Measurements from ENCODE around the gene CLDN9. TPM values are rescaled to one million over a fixed set of nuclear protein-coding genes. Genes with fewer than 3 reads are reported as not detected.

CLDN9 gene
- total RNA-seq, 1 donor from 2014 or later, result 0.77 TPM

Other genes with a start within 250 kb of the CLDN9 start
- 232 TPM in 2 replicates for gene ELOB, start 235.6 kb upstream of the CLDN9 start, total RNA-seq
- gene PRSS33, start 225.4 kb upstream of the CLDN9 start, total RNA-seq, result not detected in 2 replicates
- not detected in 2 replicates for gene PRSS41, start 214.5 kb upstream of the CLDN9 start, total RNA-seq
- 5.7 and 6.6 TPM in 2 replicates for gene PRSS21, start 195.7 kb upstream of the CLDN9 start, total RNA-seq
- gene ZG16B, start 182.6 kb upstream of the CLDN9 start, total RNA-seq, result 6.5 and 8.0 TPM in 2 replicates
- gene PRSS22, start 154.8 kb upstream of the CLDN9 start, total RNA-seq, result not detected in 2 replicates
- gene FLYWCH2, start 129.7 kb upstream of the CLDN9 start, total RNA-seq, result 20.0 and 23.6 TPM in 2 replicates
- gene FLYWCH1, start 101.0 kb upstream of the CLDN9 start, total RNA-seq, result 61.6 and 67.3 TPM in 2 replicates
- gene KREMEN2, start 48.6 kb upstream of the CLDN9 start, total RNA-seq, result not detected in 2 replicates
- gene PAQR4, start 43.6 kb upstream of the CLDN9 start, total RNA-seq, result 43.0 and 49.9 TPM in 2 replicates
- 124 and 125 TPM in 2 replicates for gene PKMYT1, start 32.5 kb upstream of the CLDN9 start, total RNA-seq
- gene CLDN6, start 5.3 kb downstream of the CLDN9 start, total RNA-seq, result not detected in 2 replicates
- gene TNFRSF12A, start 7.4 kb downstream of the CLDN9 start, total RNA-seq, result 4.8 and 5.7 TPM in 2 replicates
- 29.2 and 31.2 TPM in 2 replicates for gene HCFC1R1, start 11.0 kb downstream of the CLDN9 start, total RNA-seq
- gene THOC6, start 11.1 kb downstream of the CLDN9 start, total RNA-seq, result 64.3 and 65.9 TPM in 2 replicates
- 0.20 and 0.23 TPM in 2 replicates for gene BICDL2, start 24.0 kb downstream of the CLDN9 start, total RNA-seq
- gene MMP25, start 33.6 kb downstream of the CLDN9 start, total RNA-seq, result 71.1 and 75.1 TPM in 2 replicates
- 3,664 and 3,681 TPM in 2 replicates for gene IL32, start 52.7 kb downstream of the CLDN9 start, total RNA-seq
- 0.11 and 0.30 TPM in 2 replicates for gene ZSCAN10, start 86.4 kb downstream of the CLDN9 start, total RNA-seq
- gene ZNF205, start 99.7 kb downstream of the CLDN9 start, total RNA-seq, result 0.23 TPM in 1 of 2 replicates, not detected in the other
- 10.8 and 11.0 TPM in 2 replicates for gene ZNF213, start 122.1 kb downstream of the CLDN9 start, total RNA-seq
- gene OR1F1, start 175.3 kb downstream of the CLDN9 start, total RNA-seq, result not detected in 2 replicates
- 14.4 and 16.5 TPM in 2 replicates for gene ZNF200, start 222.2 kb downstream of the CLDN9 start, total RNA-seq
- 0.09 and 0.25 TPM in 2 replicates for gene MEFV, start 243.7 kb downstream of the CLDN9 start, total RNA-seq

Measured in T-helper 2 cell treated with Interferon-gamma antibody and Interleukin-4, amounts not matched to agents 100 ng/mL and 5 ng/mL, for 36 hours (primary cell).